Superior temporal gyrus (tissue), 1 donor: ENCODE measurements around the gene TENM4.
"Not testable (repeated sequence)": the region's sequence is repeated elsewhere in the genome, so short reads cannot be mapped to it uniquely, and the experiment has no call there.

Experiments used
- DNase-seq: peaks from one replicate; pipeline ENCODE4 v3.0.0-alpha.2; 2016; ENCODE audit errors: extremely low spot score

The TENM4 gene

GRCh38 chr11:78645226-78646202, 795.3 kb downstream of the TENM4 start:
- peak; percentile 92 for DNase-seq

- DNase-seq = no peak
Observed at GRCh38 chr11:78643676-78644056, 797.2 kb downstream of the TENM4 start.

- DNase-seq = no peak
Observed at GRCh38 chr11:78642979-78643675, 797.7 kb downstream of the TENM4 start.

- no peak for DNase-seq
Observed at GRCh38 chr11:78641541-78641940, 799.3 kb downstream of the TENM4 start.

GRCh38 chr11:78638704-78639380, 802.0 kb downstream of the TENM4 start:
- DNase-seq = no peak

GRCh38 chr11:78637527-78637926, 803.3 kb downstream of the TENM4 start:
- not testable (repeated sequence) for DNase-seq

- DNase-seq = no peak
Observed at GRCh38 chr11:78635814-78636506, 804.9 kb downstream of the TENM4 start.

GRCh38 chr11:78633516-78634310, 807.1 kb downstream of the TENM4 start:
- no peak for DNase-seq

- DNase-seq = no peak
Observed at GRCh38 chr11:78630561-78631303, 810.1 kb downstream of the TENM4 start.

GRCh38 chr11:78630155-78630554, 810.7 kb downstream of the TENM4 start:
- DNase-seq = no peak

- no peak for DNase-seq
Observed at GRCh38 chr11:78622666-78623065, 818.2 kb downstream of the TENM4 start.

- DNase-seq = no peak
Observed at GRCh38 chr11:78620159-78620558, 820.7 kb downstream of the TENM4 start.

GRCh38 chr11:78615724-78616123, 825.1 kb downstream of the TENM4 start:
- no peak for DNase-seq

- no peak for DNase-seq
Observed at GRCh38 chr11:78613378-78613813, 827.4 kb downstream of the TENM4 start.

- DNase-seq = no peak
Observed at GRCh38 chr11:78612721-78613377, 828.0 kb downstream of the TENM4 start.

- not testable (repeated sequence) for DNase-seq
Observed at GRCh38 chr11:78609321-78609720, 831.5 kb downstream of the TENM4 start.

- DNase-seq = no peak
Observed at GRCh38 chr11:78607696-78608095, 833.1 kb downstream of the TENM4 start.

GRCh38 chr11:78606667-78607066, 834.2 kb downstream of the TENM4 start:
- no peak for DNase-seq

GRCh38 chr11:78605296-78605695, 835.5 kb downstream of the TENM4 start:
- no peak for DNase-seq

- DNase-seq = no peak
Observed at GRCh38 chr11:78603792-78604191, 837.0 kb downstream of the TENM4 start.
